HG02970 (cell line): ENCODE measurements around the gene PMVK.
A peak's percentile ranks its signal among the peaks of the same experiment; 100 is the strongest.

Experiments used
- ATAC-seq: cut with Tn5 transposase; IDR thresholded peaks from one replicate; pipeline ENCODE4 v1.9.1; 2021; ENCODE audit warnings: mild to moderate bottlenecking, moderate library complexity, moderate number of reproducible peaks; ENCODE audit not compliant: unreplicated experiment, low FRiP score

PMVK gene

GRCh38 chr1:154967331-154967950, 30.9 kb upstream of the PMVK start:
- no peak for ATAC-seq

DNA sequence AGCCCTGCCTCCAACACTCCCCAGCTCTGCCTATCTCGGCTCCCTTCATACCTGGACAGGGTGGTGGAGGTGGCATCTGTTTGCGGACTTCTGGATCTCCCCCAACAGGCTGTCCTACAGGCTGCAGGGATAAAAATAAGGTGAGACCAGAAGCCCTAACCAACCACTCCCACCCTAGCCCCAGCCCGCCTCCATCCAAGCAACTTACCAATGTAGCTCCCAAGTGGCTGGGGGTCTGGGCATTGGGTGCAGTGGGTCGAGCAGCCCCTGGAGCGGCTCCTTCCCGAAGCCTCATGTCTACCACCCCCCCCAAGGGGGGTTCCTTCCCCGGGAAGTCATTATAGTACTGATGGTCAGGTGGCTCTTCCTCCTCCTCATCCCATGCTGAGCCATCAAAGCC, 29.6 kb upstream of the PMVK start:
- ATAC-seq = no peak

GRCh38 chr1:154964359-154964758, 27.8 kb upstream of the PMVK start:
- no peak for ATAC-seq

GRCh38 chr1:154963643-154964042, 27.1 kb upstream of the PMVK start:
- ATAC-seq = no peak

DNA sequence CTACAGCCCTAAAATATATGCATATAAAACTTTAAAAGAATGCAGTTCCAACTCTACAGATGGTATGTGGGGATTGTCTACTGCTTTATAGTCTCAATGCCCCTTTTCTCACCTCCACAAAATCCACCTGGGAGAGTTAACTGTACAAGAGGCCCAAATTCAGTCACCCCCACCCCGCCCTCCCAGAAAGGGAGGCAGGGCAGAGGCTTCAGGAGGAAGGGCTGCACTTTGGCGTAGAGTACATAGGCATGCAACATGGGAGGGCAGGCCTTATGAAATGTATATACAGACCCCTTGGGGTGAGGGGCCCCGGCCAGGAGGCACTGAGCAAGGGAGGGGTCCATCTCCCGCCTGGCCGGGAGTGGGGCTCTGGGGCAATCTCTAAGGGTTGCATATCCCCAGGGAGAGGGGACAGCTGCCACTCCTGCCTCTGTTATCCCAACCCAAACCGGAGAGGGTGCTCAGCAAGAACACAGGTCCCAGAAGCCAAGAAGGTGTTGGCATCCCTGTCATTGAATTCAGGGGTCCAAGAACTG, 26.3 kb upstream of the PMVK start:
- no peak for ATAC-seq

DNA sequence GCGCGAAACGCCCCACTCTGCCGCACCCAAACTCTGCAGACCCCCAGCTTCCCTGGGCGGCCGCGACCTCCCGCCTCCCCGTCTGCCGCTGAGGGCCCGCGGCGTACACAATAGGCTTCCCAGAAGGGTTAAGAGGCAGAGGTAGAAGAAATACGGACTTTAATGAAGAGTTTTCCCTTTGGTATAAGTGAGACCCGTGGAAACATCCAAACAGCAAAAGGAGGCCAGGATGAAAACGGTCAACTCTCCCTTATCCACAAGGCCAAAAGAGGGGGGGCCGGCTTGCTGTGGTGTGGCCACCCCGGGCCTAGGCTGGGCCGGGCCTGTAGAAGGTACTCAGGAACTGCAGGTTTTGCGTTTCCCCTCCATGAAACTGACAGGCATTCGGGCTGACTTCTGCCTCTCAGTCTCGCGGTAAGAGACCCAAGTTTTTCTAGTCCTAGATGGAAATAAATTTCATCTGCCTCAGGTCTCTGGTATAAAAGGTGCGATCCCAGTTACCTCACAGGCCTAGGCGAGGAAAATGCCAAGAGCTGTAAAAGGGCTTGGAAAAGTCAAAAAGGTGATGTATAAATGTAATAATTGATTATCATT, 25.7 kb upstream of the PMVK start:
- peak; percentile 14 for ATAC-seq

DNA sequence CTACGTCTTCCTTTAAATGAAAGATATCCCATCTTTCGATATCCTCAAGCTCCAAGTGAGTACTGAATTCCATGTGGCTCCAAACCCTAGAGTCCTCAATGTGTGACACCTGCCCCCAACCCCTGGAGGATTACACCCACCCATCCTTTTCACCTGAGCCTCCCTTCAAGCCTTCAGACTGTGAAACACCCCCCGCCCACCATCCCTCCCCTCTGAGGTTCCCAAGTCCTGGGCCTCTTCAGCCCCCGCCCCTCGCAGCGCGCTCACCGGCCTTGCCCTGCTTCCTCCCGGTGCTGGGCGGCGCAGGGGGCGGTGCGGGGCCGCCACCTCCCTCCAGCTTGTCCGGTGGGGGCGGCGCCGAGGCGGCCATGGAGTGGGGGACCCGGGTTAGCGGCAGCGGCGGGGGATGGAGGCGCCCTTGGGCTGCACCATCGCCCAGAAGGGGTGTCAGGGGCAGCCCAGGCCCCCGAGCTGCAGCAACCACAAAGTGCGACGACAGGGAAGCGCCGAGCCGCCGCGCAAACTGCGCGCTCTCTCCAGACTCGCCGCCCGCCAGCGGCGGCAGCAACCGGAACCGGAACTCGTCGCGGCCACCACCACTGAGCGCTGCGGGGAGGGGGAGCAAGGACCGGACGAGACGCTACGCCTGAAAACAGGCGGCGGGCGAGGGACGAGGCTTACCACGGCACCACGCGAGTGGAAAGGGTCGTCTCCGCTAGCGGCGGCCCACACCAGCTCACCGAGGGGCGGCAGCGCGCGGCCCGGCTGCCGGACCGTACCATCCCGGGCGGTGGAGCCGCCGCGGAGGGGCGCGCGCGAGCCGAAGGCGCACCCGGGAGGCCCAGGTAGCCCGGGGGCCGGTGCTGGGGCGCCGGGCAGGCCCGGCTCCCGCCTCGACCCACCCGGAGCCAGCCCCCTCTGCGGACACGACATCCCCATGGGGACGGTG, 25.0 kb upstream of the PMVK start, which contains the start of gene PYGO2:
TSS of gene PYGO2 (minus strand) at position 576 of the 949 bp plus-strand sequence. CDS start at position 370, 206 bp downstream.
- ATAC-seq = peak; percentile 74

- ATAC-seq = no peak
These were observed 24.1 kb upstream of the PMVK start for GRCh38 chr1:154960446-154961136.

DNA sequence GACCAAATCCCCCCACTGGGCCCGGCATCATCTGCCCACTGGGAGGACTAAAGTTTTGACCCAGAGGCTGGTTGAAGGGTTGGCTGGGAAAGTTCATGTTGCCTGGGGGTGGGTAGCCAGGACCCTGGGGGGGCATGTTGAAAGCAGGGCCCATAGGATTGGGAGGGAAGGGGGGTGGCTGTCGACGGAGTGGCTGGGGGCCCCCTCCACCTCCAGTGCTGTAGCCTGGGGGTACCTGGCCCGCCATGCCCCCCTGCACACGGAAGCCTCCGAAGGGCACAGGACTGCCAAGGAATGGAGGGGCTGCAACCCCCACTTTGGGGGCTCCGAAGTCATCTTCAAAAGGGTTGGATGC, 22.9 kb upstream of the PMVK start:
- ATAC-seq = no peak

DNA sequence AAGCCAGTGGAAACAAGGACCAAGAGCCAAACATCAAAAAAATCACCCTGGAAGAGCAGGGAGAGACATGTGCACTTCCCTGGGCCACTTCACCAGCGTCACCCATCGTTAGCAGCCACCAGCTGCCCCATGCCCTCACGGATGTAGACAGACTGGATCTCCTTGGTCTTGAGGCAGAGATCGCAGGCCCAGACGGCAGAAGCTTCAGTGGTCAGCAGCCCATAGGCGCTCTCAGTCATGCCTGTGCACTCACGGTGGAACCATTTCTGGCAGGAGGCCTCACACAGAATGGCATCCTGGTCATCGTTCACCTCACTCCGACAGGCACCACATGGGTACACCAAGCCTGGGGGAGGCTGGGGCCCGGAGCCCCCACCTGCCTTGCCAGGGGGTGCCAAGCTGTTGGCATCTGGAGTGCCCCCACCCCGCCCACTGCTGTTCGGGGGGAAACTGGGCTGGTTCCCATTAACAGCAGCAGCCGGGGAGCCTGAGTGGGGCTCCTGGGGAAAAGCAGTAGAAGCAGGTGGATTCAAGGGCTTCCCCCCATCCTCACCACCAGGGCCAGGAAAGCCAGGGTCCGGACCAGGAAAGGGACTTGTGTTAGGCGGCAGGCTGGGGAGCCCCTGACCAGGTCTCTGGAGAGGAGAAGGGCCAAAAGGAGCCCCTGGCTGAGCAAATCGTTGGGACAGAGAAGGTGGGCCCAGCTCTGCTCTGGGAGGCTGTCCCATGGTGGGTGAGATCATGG, 22.3 kb upstream of the PMVK start:
- no peak for ATAC-seq

DNA sequence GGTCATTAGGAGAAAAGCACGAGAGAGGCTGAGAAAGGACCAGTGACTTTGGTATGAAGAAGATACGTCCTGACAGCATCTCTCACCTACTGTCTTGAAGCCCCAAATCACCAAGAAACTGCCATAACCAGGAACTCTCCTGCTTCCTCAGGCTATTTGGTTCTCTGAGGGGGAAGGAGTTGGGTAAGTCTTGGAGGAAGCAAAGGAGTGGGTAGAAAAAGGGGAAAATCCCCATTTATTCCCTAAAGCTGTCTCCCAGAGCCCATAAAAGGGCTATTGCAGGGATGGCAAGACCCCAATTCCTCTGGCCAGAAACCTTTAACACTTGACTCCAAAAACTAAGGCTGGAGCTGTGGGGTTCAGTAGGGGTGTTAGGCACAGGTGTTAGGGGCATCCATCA, 21.5 kb upstream of the PMVK start:
- no peak for ATAC-seq

DNA sequence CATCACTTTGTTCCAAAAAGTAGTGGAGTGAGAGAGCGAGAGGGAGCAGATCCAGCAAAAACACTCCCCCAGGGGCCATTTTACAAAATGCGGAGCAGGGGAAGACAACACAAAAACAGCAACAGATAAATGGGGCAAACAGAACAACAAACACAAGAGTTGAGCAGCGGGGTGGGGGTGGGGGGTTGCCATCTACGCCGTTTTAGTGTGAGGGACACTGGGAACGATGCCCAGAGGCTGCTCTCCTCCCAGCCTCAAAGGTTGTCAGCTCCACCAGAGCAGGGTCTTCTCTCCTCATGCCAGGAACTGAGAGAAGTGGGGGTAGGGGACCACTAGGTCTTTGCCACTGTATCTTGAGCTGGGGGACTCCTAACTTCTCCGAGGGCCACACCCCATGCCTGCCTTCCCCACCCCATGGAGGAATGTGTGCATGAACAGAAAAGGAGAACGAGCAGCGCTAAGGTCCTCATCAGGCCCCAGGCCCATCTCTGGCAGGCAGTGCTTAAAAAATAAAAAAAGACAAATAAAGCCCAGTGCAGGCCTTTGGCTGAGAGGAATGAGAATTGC, 20.7 kb upstream of the PMVK start:
- ATAC-seq = no peak

GRCh38 chr1:154956544-154956941, 20.0 kb upstream of the PMVK start:
- ATAC-seq = no peak

DNA sequence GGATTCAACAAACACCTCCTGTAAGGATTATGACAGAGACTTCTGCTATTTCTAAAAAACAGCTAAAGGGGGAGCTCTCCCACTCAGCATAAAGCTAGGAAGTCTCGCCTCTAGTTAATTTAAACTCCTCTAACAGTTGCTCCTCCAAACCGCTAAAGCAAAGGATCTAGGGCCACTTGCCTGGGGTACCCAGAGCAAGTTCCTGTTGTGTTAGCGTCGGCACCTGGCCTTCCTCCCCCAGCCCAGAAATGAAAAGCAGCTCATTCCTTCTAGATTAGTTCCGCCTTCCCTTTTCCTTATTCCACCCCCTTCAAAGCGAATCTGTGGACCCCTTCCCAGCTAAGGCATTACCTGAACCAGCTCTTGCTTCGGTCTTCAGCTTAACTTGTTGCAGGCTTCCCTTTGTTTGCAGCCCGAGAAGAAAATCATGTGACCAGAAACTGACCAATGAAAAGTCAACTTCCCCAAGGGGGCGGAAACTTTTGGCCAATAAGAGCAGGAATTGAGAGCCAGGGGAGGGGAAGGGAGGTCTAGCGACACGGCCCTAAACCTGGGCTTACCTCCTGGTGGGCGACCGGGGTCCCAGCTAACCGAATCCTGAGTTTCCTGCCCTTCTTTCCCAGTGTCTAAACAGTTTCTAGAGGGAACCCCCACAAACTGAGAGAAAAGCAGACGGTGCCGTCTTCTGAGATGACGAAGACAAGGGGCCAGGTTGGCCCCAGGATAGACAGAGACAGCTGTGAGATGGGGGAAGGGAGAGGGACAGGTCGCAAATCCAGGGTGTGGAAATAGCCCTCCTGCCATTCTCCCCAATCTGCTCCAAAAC, 19.4 kb upstream of the PMVK start, which contains the start of gene PBXIP1:
TSS of gene PBXIP1 (minus strand) at position 382 of the 826 bp plus-strand sequence. CDS start 2,378 bp downstream, outside the sequence.
- peak; percentile 65 for ATAC-seq

DNA sequence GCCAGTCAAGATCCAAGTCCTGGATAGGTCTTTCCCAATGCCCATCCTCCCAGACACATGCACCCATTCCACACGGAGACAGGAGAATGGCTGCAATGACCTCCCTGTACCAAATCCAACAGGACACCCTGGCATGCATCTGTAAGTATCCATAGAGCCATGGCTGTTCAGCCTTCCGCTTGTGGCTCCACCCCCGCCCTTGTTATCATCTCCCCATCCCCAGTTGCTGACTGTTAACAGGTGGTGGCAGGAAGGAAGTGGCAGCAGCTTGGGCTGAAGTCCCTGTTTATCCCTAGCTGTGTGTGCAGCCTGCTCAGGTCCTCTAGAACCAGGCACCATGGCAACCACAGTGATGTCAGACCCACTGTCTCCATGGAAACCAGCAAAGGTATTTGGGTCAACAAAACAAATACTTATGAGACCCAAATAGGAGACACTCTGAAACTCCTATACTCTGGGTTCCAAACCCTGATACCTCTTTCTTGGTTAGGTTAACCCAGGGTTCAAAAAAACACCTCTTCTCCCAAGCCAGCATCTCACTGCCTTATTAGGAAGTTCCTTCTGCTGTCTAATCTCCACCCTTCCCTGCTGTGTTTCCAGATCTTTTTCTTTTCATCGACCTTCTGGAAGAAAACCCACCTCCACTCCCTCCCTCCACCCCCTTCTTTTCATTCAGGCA, 18.7 kb upstream of the PMVK start:
- ATAC-seq = peak; percentile 46

DNA sequence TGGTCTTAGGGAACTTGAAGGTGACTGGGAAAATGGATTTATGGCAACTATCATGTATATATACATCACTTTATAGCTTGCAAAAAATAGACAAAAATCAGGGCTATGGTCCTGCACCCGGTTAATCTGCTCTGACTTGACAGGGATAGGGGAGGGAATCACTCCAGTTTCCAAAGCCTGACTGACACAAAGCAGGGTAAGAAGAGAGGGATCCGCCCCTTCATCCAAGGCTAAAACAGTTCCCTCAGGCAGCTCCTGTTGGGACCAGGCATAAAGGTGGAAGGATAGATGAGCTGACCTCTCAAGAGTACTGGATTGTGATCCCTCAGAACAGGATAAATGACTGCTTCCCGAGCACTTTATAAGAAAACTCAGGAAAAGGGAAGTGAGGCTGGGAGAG, 18.0 kb upstream of the PMVK start:
- ATAC-seq = no peak

GRCh38 chr1:154953611-154954038, 17.1 kb upstream of the PMVK start:
- no peak for ATAC-seq

GRCh38 chr1:154952664-154953063, 16.1 kb upstream of the PMVK start:
- ATAC-seq = no peak
